PC-3 (cell line): ENCODE data around the gene ZNF497. TPM values are rescaled to one million over a fixed set of nuclear protein-coding genes. Genes with fewer than 3 reads are reported as not detected.
A peak's percentile ranks its signal among the peaks of the same experiment; 100 is the strongest.
"Not testable (repeated sequence)": the region's sequence is repeated elsewhere in the genome, so short reads cannot be mapped to it uniquely, and the experiment has no call there.

Experiments
- ATAC-seq: fragments of 200-7000 bp; cut with Tn5 transposase; 2 replicates; pipeline ENCODE4 v1.9.1; 2020; ENCODE audit warnings: mild to moderate bottlenecking, moderate library complexity
- BruUV-seq: library from RNA; stranded (reverse); fragments of 400-500 nt; replicated peaks from 2 replicates; lab custom pipeline; 2021; lab: Mats Ljungman, UMichigan
- CTCF ChIA-PET: fragments of 300-600 bp; sonication (Branson Sonifier 250); formaldehyde crosslinking; loops from one replicate; lab custom pipeline; 2022; ENCODE audit warnings: antibody characterized with exemption; lab: Charles Lee
- POLR2A ChIA-PET: fragments of 300-600 bp; sonication (Branson Sonifier 250); formaldehyde crosslinking; loops from one replicate; lab custom pipeline; 2022; ENCODE audit warnings: antibody characterized with exemption; ENCODE audit not compliant: unreplicated experiment; lab: Charles Lee
- DNase-seq: peaks from one replicate; pipeline ENCODE4 v3.0.0-alpha.2; 2015
- H2AFZ ChIP-seq: fragments of 300-600 bp; sonication (generic); 2 replicates; pipeline ENCODE4 v1.6.0; 2016; ENCODE audit warnings: antibody characterized with exemption, low read length
- H3F3A ChIP-seq: fragments of 300-600 bp; sonication (generic); one replicate; pipeline ENCODE4 v1.6.0; 2017; ENCODE audit warnings: antibody characterized with exemption, low read length, control low read depth, mild to moderate bottlenecking; ENCODE audit not compliant: unreplicated experiment
- H3K27ac ChIP-seq: fragments of 300-600 bp; sonication (generic); 2 replicates; pipeline ENCODE4 v1.5.1; 2016; ENCODE audit warnings: mild to moderate bottlenecking, low read length
- H3K27me3 ChIP-seq: fragments of 300-600 bp; sonication (generic); 2 replicates; pipeline ENCODE4 v1.6.1; 2016; ENCODE audit warnings: low read length, mixed read lengths
- H3K36me3 ChIP-seq: fragments of 300-600 bp; sonication (generic); 2 replicates; pipeline ENCODE4 v1.6.1; 2016; ENCODE audit warnings: low read depth, mixed run types, low read length, mixed read lengths
- H3K4me1 ChIP-seq: fragments of 300-600 bp; sonication (generic); 2 replicates; pipeline ENCODE4 v1.5.1; 2016; ENCODE audit warnings: low read length; ENCODE audit not compliant: insufficient read depth
- H3K4me2 ChIP-seq: fragments of 300-600 bp; sonication (generic); 2 replicates; pipeline ENCODE4 v1.6.0; 2016; ENCODE audit warnings: low read length
- H3K4me3 ChIP-seq: fragments of 300-600 bp; sonication (generic); 2 replicates; pipeline ENCODE4 v1.5.1; 2016; ENCODE audit warnings: mild to moderate bottlenecking, low read length, mixed read lengths
- H3K79me2 ChIP-seq: fragments of 300-600 bp; sonication (generic); 2 replicates; pipeline ENCODE4 v1.6.1; 2017; ENCODE audit warnings: low read length, mixed read lengths
- H3K9ac ChIP-seq: fragments of 300-600 bp; sonication (generic); 2 replicates; pipeline ENCODE4 v1.6.0; 2016; ENCODE audit warnings: mild to moderate bottlenecking, low read length
- H3K9me2 ChIP-seq: fragments of 300-600 bp; sonication (generic); replicated peaks from 2 replicates; pipeline ENCODE4 v1.6.1; 2016; ENCODE audit warnings: mixed run types, low read length, mixed read lengths
- H3K9me3 ChIP-seq: fragments of 300-600 bp; sonication (generic); 2 replicates; pipeline ENCODE4 v1.6.1; 2016; ENCODE audit warnings: low read length, mixed read lengths
- H4K20me1 ChIP-seq: fragments of 300-600 bp; sonication (generic); 2 replicates; pipeline ENCODE4 v1.6.1; 2016; ENCODE audit warnings: low read length, mixed read lengths
- CTCF ChIP-seq: fragments of 300-600 bp; sonication (generic); conservative IDR thresholded peaks from 2 replicates; pipeline ENCODE4 v1.5.1; 2017; ENCODE audit warnings: antibody characterized with exemption, low read depth, mild to moderate bottlenecking, low read length
- EZH2 ChIP-seq: fragments of 300-600 bp; sonication (generic); IDR thresholded peaks from one replicate; pipeline ENCODE4 v1.6.1; 2017; ENCODE audit warnings: antibody characterized with exemption, mild to moderate bottlenecking, low read length; ENCODE audit not compliant: unreplicated experiment
- EZH2phosphoT487 ChIP-seq: fragments of 300-600 bp; sonication (generic); IDR thresholded peaks from 2 replicates; pipeline ENCODE4 v1.6.1; 2018; ENCODE audit warnings: mild to moderate bottlenecking, antibody characterized with exemption, low read length, borderline replicate concordance
- intact Hi-C: fragments of 100-400 bp; cut with micrococcal nuclease; formaldehyde crosslinking; loops from 2 replicates; pipeline ENCODE4 v1.9.0; 2023
- total RNA-seq: library from RNA; depleted of rRNA; stranded (reverse); fragments of >200 nt; gene quantifications from 2 replicates; pipeline ENCODE4 v1.2.3, GENCODE V29; 2014

ZNF497 gene
- total RNA-seq, 1 experiment from 2014 or later = 2.2 TPM

GRCh38 chr19:58310685-58311084 is 51.9 kb downstream of the ZNF497 start:
- H3K9me3 ChIP-seq, H3K4me1 ChIP-seq, intact Hi-C loops, BruUV-seq, H3K27ac ChIP-seq, H3K9me2 ChIP-seq, H3F3A ChIP-seq, POLR2A ChIA-PET, H3K27me3 ChIP-seq, H3K4me3 ChIP-seq, DNase-seq, CTCF ChIA-PET, H2AFZ ChIP-seq, H3K4me2 ChIP-seq, H3K9ac ChIP-seq, ATAC-seq, H4K20me1 ChIP-seq: not testable (repeated sequence)
- peak; percentile 28; the same call in 1 of the 2 replicates for TF ChIP-seq CTCF
- Histone ChIP-seq H3K36me3 (peaks cover 81% of the 10 kb centered on the region), H3K79me2 (peaks cover 24% of the 10 kb centered on the region)

- H3F3A ChIP-seq = no peaks in the 10 kb centered on the region
- no peaks in the 10 kb centered on the region for H4K20me1 ChIP-seq
- H3K9me2 ChIP-seq = no peaks in the 10 kb centered on the region
- no peak overlapping the region for H3K27ac ChIP-seq
- no peak overlapping the region for H2AFZ ChIP-seq
- BruUV-seq = no TSS peak
- H3K9ac ChIP-seq = no peak overlapping the region
- H3K36me3 ChIP-seq = peaks cover 58% of the 10 kb centered on the region
- ChIA-PET CTCF (no interaction called here), POLR2A (no interaction called here)
- H3K9me3 ChIP-seq = no peaks in the 10 kb centered on the region
- H3K4me3 ChIP-seq = no peak overlapping the region
- H3K79me2 ChIP-seq = peaks cover 28% of the 10 kb centered on the region
- DNase-seq (no peak), ATAC-seq (no peak)
- TF ChIP-seq EZH2phosphoT487 = no peak
- TF ChIP-seq CTCF = no peak
- TF ChIP-seq EZH2 = no peak
- intact Hi-C loops = no loop called here
- H3K27me3 ChIP-seq = no peaks in the 10 kb centered on the region
- H3K4me1 ChIP-seq = peaks cover 8% of the 10 kb centered on the region
- H3K4me2 ChIP-seq = no peak overlapping the region
Observed at GRCh38 chr19:58307736-58308135, 54.8 kb downstream of the ZNF497 start.

- Histone ChIP-seq H3K79me2 (peaks cover 28% of the 10 kb centered on the region), H3K36me3 (peaks cover 52% of the 10 kb centered on the region), H3K27ac (no peak overlapping the region), H3K4me2 (peak overlapping the region; percentile 80), H3K9me3 (no peaks in the 10 kb centered on the region), H3K4me1 (peaks cover 8% of the 10 kb centered on the region), H3K27me3 (no peaks in the 10 kb centered on the region), H3K9me2 (no peaks in the 10 kb centered on the region), H4K20me1 (no peaks in the 10 kb centered on the region), H3K4me3 (peak overlapping the region; percentile 81), H2AFZ (no peak overlapping the region), H3F3A (no peaks in the 10 kb centered on the region), H3K9ac (peak overlapping the region; percentile 77)
- CTCF ChIA-PET = no interaction called here
- no peak for DNase-seq
- POLR2A ChIA-PET = no interaction called here
- BruUV-seq = no TSS peak
- no peak for ATAC-seq
- TF ChIP-seq EZH2phosphoT487 (no peak), EZH2 (no peak), CTCF (no peak)
- intact Hi-C loops = loop anchor here (1.0 to 2.0 kb wide), 4 partner anchors 20 to 160 kb away; partner anchors contain the start of genes ZNF8, ZNF837 and ZSCAN22
Observed at GRCh38 chr19:58305932-58306323, 56.6 kb downstream of the ZNF497 start.
